ENCODE results near the gene ALDH3B2.
"Not testable (repeated sequence)": the region's sequence is repeated elsewhere in the genome, so short reads cannot be mapped to it uniquely, and the experiment has no call there.

The ALDH3B2 gene

DNA sequence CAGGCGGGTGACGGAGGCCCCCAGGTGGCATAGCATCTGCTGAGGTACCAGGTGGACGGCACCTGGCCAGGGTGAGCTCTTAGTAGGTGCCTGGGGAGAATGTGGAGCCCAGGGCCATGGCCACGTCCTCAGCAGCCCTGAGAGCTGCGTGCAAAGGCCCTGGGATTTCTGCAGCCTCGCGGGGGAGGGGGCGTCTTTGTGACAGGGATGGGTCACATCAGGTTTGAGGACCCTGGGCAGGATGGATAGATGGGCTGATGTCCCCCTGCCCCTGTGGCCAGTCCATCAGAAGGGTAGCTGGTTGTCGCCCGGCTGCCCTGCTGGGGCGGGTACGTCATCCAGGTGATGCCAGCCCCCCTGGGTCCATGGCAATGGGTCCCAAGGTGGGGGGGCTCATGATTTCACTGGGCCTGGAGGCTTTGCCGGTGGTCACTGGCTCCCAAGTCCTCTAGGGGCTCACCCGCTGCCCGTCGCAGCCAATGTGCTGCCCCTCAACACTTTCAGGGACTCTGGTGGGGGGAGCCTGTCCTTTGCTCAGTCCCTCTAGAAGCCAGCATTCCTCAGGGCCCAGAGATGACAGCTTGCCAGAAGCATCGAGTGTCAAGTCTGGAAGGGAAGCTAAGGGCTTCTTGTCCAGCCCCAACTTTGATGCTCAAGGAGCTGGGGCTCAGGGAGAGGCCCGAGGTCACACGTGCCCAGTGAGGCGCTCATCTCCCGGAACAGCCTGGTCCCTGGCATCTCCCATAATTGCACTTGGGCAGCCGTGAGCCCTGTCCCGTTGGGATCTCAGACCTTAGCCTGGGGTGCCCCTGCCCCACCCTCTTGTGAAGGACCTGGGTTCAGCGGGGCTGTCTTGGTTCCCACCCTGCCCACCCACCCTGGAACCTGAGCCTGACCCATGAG, 35.6 kb downstream of the ALDH3B2 start:
- no peaks in the 10 kb centered on the region for H3K36me3 ChIP-seq (ENCODE audit: control insufficient read depth in 2 of 2, insufficient read depth in 1 of 2, low read length in 2 of 2)
- no peaks in the 10 kb centered on the region for H3K9me3 ChIP-seq (ENCODE audit: control insufficient read depth, insufficient read depth, low read depth, low read length)
- ChIA-PET POLR2A (no interaction called here), CTCF (interaction anchor here (0.6 to 1.7 kb wide), 6 partner anchors 8 to 74 kb away, joined by 3 to 5 read pairs (median 3); partner anchors contain the start of gene NUDT8)
- H3K27ac ChIP-seq (ENCODE audit: extremely low read depth, low read depth, low read length) = no peak overlapping the region
- TF ChIP-seq HOXA7 (CRISPR knock-in tag; IDR thresholded peaks at IDR 0.05; ENCODE audit: borderline replicate concordance) = no peak
- TF ChIP-seq ZNF623 (tag by site-specific recombination; IDR thresholded peaks at IDR 0.05) = peak; percentile 14; the same call in 1 of the 2 replicates
- no peak for TF ChIP-seq ZNF423 (tag by site-specific recombination; IDR thresholded peaks at IDR 0.05)
- TF ChIP-seq ZNF510 (tag by site-specific recombination; IDR thresholded peaks at IDR 0.05; ENCODE audit: insufficient replicate concordance) = no peak
- no peak for TF ChIP-seq FEZF1 (tag by site-specific recombination; IDR thresholded peaks at IDR 0.05)
- no peak for TF ChIP-seq MYNN (tag by site-specific recombination; IDR thresholded peaks at IDR 0.05; ENCODE audit: borderline replicate concordance)
- no peaks in the 10 kb centered on the region for H3K4me1 ChIP-seq (ENCODE audit: control insufficient read depth, insufficient read depth, low read length)
- H3K4me3 ChIP-seq (ENCODE audit: low read depth, low read length) = no peak overlapping the region

DNA sequence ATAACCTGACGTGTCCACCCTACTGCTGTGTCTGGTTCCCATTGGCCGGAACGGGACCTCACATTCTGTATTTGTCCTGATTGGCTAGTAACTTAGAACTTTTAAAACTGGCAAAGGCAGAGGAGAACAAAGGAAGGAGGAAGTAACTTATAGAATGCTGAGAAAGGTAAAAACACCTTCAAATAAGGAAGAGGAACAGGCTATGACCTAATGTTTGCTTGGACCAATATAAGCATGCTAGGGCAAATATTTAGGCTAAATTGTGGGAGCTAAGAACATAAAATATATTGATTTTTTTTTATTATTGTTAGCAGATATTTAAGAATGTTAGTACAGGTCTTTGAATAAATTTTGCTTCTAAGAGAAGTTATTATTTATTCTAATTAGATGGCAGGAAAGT, 37.0 kb downstream of the ALDH3B2 start:
- H3K9me3 ChIP-seq (ENCODE audit: control insufficient read depth, insufficient read depth, low read depth, low read length); H3K36me3 ChIP-seq (ENCODE audit: control insufficient read depth in 2 of 2, insufficient read depth in 1 of 2, low read length in 2 of 2); POLR2A ChIA-PET; H3K4me3 ChIP-seq (ENCODE audit: low read depth, low read length); H3K27ac ChIP-seq (ENCODE audit: extremely low read depth, low read depth, low read length); H3K4me1 ChIP-seq (ENCODE audit: control insufficient read depth, insufficient read depth, low read length): not testable (repeated sequence)
- CTCF ChIA-PET = interaction anchor here (0.9 kb wide), 1 partner anchor 9 kb away, joined by 3 read pairs; no protein-coding TSS in a partner anchor

DNA sequence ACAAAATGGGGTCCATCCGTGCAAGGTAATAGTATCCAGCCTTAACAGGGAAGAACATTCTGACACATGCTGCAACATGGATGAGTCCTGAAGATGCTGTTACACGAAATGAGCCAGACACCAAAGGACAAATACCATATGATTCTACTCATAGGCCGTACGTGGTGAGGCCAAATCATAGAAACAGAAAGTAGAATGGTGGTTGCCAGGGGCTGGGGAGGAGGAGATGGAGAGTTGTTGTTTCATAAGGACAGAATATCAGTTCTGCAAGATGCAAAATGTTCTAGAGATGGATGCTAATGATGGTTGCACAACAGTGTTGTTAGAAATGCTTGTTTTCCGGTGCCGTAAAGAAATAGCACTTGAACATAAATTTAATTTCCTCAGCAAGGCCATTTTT, 37.5 kb downstream of the ALDH3B2 start:
- Histone ChIP-seq H3K36me3 (ENCODE audit: control insufficient read depth in 2 of 2, insufficient read depth in 1 of 2, low read length in 2 of 2) (no peaks in the 10 kb centered on the region), H3K9me3 (ENCODE audit: control insufficient read depth, insufficient read depth, low read depth, low read length) (no peaks in the 10 kb centered on the region), H3K4me1 (ENCODE audit: control insufficient read depth, insufficient read depth, low read length) (no peaks in the 10 kb centered on the region), H3K27ac (ENCODE audit: extremely low read depth, low read depth, low read length) (no peak overlapping the region), H3K4me3 (ENCODE audit: low read depth, low read length) (no peak overlapping the region)
- ChIA-PET CTCF (interaction anchor here (0.6 kb wide), 1 partner anchor 29 kb away, joined by 3 read pairs; no protein-coding TSS in a partner anchor), POLR2A (no interaction called here)
- TF ChIP-seq ZNF521 (tag by site-specific recombination; IDR thresholded peaks at IDR 0.05) = no peak
- TF ChIP-seq ZNF274 (IDR thresholded peaks at IDR 0.05; ENCODE audit: low read length) = no peak
- TF ChIP-seq ZNF274 (tag by site-specific recombination; IDR thresholded peaks at IDR 0.05; ENCODE audit: borderline replicate concordance) = no peak
- TF ChIP-seq HOXC10 (CRISPR knock-in tag; IDR thresholded peaks at IDR 0.05) = no peak
- no peak for TF ChIP-seq ZNF239 (tag by site-specific recombination; IDR thresholded peaks at IDR 0.05)
- TF ChIP-seq ZFHX2 (tag by site-specific recombination; conservative IDR thresholded peaks at IDR 0.05) = no peak
- TF ChIP-seq SETDB1 (IDR thresholded peaks at IDR 0.05; ENCODE audit: insufficient read length, low read length) = no peak
- TF ChIP-seq ZNF514 (tag by site-specific recombination; IDR thresholded peaks at IDR 0.05) = no peak

DNA sequence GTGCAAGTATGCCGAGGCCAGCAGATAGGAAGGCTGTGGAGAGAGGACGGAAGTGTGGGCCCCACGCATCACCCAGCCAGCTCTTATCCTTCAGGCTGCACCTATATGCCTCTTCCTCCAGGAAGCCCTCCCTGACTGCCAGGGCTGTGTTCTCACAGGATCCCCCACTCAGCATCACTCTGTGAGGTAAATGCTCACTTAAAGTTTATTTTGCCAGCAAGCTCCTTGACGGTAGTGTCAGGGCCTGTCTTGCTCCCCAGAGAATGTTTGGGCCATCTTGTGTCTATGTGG, 39.2 kb downstream of the ALDH3B2 start:
- POLR2A ChIA-PET = no interaction called here
- TF ChIP-seq, protein P1, sequence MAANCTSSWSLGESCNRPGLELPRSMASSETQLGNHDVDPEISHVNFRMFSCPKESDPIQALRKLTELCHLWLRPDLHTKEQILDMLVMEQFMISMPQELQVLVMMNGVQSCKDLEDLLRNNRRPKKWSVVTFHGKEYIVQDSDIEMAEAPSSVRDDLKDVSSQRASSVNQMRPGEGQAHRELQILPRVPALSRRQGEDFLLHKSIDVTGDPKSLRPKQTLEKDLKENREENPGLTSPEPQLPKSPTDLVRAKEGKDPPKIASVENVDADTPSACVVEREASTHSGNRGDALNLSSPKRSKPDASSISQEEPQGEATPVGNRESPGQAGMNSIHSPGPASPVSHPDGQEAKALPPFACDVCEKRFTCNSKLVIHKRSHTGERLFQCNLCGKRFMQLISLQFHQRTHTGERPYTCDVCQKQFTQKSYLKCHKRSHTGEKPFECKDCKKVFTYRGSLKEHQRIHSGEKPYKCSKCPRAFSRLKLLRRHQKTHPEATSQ (tag by site-specific recombination; IDR thresholded peaks at IDR 0.05) = no peak
- 0 out of 2 replicates have a peak, but pooled peaks have one; percentile 10 for TF ChIP-seq ZNF664 (tag by site-specific recombination; IDR thresholded peaks at IDR 0.05)
- Histone ChIP-seq H3K9me3 (ENCODE audit: control insufficient read depth, insufficient read depth, low read depth, low read length) (no peaks in the 10 kb centered on the region), H3K4me1 (ENCODE audit: control insufficient read depth, insufficient read depth, low read length) (no peaks in the 10 kb centered on the region), H3K27ac (ENCODE audit: extremely low read depth, low read depth, low read length) (no peak overlapping the region), H3K4me3 (ENCODE audit: low read depth, low read length) (no peak overlapping the region), H3K36me3 (ENCODE audit: control insufficient read depth in 2 of 2, insufficient read depth in 1 of 2, low read length in 2 of 2) (no peaks in the 10 kb centered on the region)
- CTCF ChIA-PET = interaction anchor here (0.7 to 2.6 kb wide), 3 partner anchors 24 to 62 kb away, joined by 3 to 8 read pairs (median 3); no protein-coding TSS in a partner anchor
